DMS114 treated with DMSO at 0.1 percent for 48 hours (cell line): ENCODE measurements around the gene CFAP299.
A peak's percentile ranks its signal among the peaks of the same experiment; 100 is the strongest.

ENCODE experiments used
- DNase-seq: peaks from one replicate; lab custom pipeline; 2025; ENCODE audit not compliant: unreplicated experiment; lab: John Stamatoyannopoulos, UW

Gene CFAP299

GRCh38 chr4:80911458-80911857 lies 575.9 kb downstream of the CFAP299 start:
- DNase-seq = no peak

GRCh38 chr4:80912350-80912749 lies 576.8 kb downstream of the CFAP299 start:
- DNase-seq = no peak

- DNase-seq = no peak
These were observed 577.9 kb downstream of the CFAP299 start for GRCh38 chr4:80913381-80913780.

GRCh38 chr4:80916770-80917169 lies 581.2 kb downstream of the CFAP299 start:
- DNase-seq = no peak

GRCh38 chr4:80918004-80918403 lies 582.5 kb downstream of the CFAP299 start:
- no peak for DNase-seq

GRCh38 chr4:80921441-80921840 lies 585.9 kb downstream of the CFAP299 start:
- DNase-seq = no peak

- DNase-seq = no peak
These were observed 587.4 kb downstream of the CFAP299 start for GRCh38 chr4:80922941-80923340.

- DNase-seq = no peak
These were observed 589.8 kb downstream of the CFAP299 start for GRCh38 chr4:80925293-80925692.

- no peak for DNase-seq
These were observed 590.9 kb downstream of the CFAP299 start for GRCh38 chr4:80926446-80926845.

- DNase-seq = no peak
These were observed 591.4 kb downstream of the CFAP299 start for GRCh38 chr4:80926891-80927290.

- no peak for DNase-seq
These were observed 591.9 kb downstream of the CFAP299 start for GRCh38 chr4:80927420-80927819.

GRCh38 chr4:80931631-80932081 lies 596.1 kb downstream of the CFAP299 start:
- no peak for DNase-seq

- DNase-seq = no peak
These were observed 612.6 kb downstream of the CFAP299 start for GRCh38 chr4:80948141-80948540.

- no peak for DNase-seq
These were observed 613.5 kb downstream of the CFAP299 start for GRCh38 chr4:80948995-80949394.

GRCh38 chr4:80956421-80956820 lies 620.9 kb downstream of the CFAP299 start:
- no peak for DNase-seq

- no peak for DNase-seq
These were observed 627.5 kb downstream of the CFAP299 start for GRCh38 chr4:80963051-80963450.

GRCh38 chr4:80967346-80967745 lies 631.8 kb downstream of the CFAP299 start:
- no peak for DNase-seq

GRCh38 chr4:80980239-80980638 lies 644.7 kb downstream of the CFAP299 start:
- DNase-seq = no peak

- no peak for DNase-seq
These were observed 650.5 kb downstream of the CFAP299 start for GRCh38 chr4:80986011-80986410.

GRCh38 chr4:80989921-80990544 lies 654.5 kb downstream of the CFAP299 start:
- peak; percentile 18 for DNase-seq

GRCh38 chr4:80990851-80991250 lies 655.3 kb downstream of the CFAP299 start:
- DNase-seq = no peak

- no peak for DNase-seq
These were observed 664.4 kb downstream of the CFAP299 start for GRCh38 chr4:80999943-81000342.

- no peak for DNase-seq
These were observed 668.1 kb downstream of the CFAP299 start for GRCh38 chr4:81003597-81004111.
